ENCODE data around the gene MAP2K1.

GRCh38 chr15:66400351-66400774 is 13.7 kb downstream of the MAP2K1 start:
- TF ChIP-seq EP300 (IDR thresholded peaks at IDR 0.05; ENCODE audit: low read depth) (no peak), POLR2A (IDR thresholded peaks at IDR 0.05) (no peak), CTCF (IDR thresholded peaks at IDR 0.05) (no peak), POLR2AphosphoS5 (IDR thresholded peaks at IDR 0.05) (no peak)

Measured in transverse colon (tissue), 4 donors.